Right cardiac atrium (tissue), 5 donors: Measurements from ENCODE around the gene OCA2. TPM values are rescaled to one million over a fixed set of nuclear protein-coding genes. Genes with fewer than 3 reads are reported as not detected.
"Not testable (repeated sequence)": the region's sequence is repeated elsewhere in the genome, so short reads cannot be mapped to it uniquely, and the experiment has no call there.

Source experiments
- ATAC-seq, 2 donors: fragments of 200-7000 bp; cut with Tn5 transposase; one replicate each; pipeline versions ENCODE4 v1.8.0 to v1.9.1; 2020; ENCODE audit warnings: moderate library complexity in 2 of 2, mild to moderate bottlenecking in 1 of 2
- DNase-seq, 3 donors: peaks; one replicate each; pipeline ENCODE4 v3.0.0-alpha.2; 2020
- H3K27ac ChIP-seq: one replicate; pipeline ENCODE4 v1.5.1; 2013; ENCODE audit warnings: mild to moderate bottlenecking, low read length, control low read depth, moderate library complexity
- H3K27me3 ChIP-seq: one replicate; pipeline ENCODE4 v1.6.1; 2013; ENCODE audit not compliant: control insufficient read depth, insufficient read depth
- H3K4me1 ChIP-seq: one replicate; pipeline ENCODE4 v1.6.1; 2013; ENCODE audit warnings: low read length; ENCODE audit not compliant: control insufficient read depth, insufficient read depth
- H3K4me3 ChIP-seq: one replicate; pipeline ENCODE4 v1.5.1; 2013; ENCODE audit warnings: low read length, control low read depth
- H3K9me3 ChIP-seq: one replicate; pipeline ENCODE4 v1.6.1; 2013; ENCODE audit warnings: low read length; ENCODE audit not compliant: control insufficient read depth
- WGBS: extraction: QIAGEN DNeasy Blood & Tissue Kit; methylation state at CpG from one replicate; pipeline ENCODE4 v1.1.7; 2013; 5-methylcytosine and 5-hydroxymethylcytosine counted together
- intact Hi-C, 4 donors: fragments of 100-400 bp; cut with DNase I; formaldehyde crosslinking; loops; one replicate each; pipeline versions ENCODE4 v1.11.0 to v1.14.0; 2022 to 2023
- polyA plus RNA-seq: library from polyadenylated mRNA; stranded (reverse); fragments of 200-250 nt; gene quantifications from one replicate; pipeline ENCODE4 v1.2.3, GENCODE V29; 2013
- total RNA-seq, 4 donors: library from RNA; stranded (reverse); fragmentation: NEBNext Ultra II Directional; extraction: Animal tissue kit (Norgen Biotek cat#: 25700); gene quantifications; one replicate each; pipeline ENCODE4 v1.2.1, GENCODE V29; 2021
- donor health status: healthy with polysubstance abuse.
- donor health status: DM: no; HTN: yes; CAD: no.
- donor health status: DM: no; HTN: no; CAD: no.
- donor health status: DM: no; HTN: yes; CAD: no; lungs with severe emphysema.
- donor health status: DM: yes; HTN: yes; CAD: no.

Gene OCA2
- total and polyA plus RNA-seq, 5 donors = 0.29 to 1.2 (median 0.50) TPM

DNA sequence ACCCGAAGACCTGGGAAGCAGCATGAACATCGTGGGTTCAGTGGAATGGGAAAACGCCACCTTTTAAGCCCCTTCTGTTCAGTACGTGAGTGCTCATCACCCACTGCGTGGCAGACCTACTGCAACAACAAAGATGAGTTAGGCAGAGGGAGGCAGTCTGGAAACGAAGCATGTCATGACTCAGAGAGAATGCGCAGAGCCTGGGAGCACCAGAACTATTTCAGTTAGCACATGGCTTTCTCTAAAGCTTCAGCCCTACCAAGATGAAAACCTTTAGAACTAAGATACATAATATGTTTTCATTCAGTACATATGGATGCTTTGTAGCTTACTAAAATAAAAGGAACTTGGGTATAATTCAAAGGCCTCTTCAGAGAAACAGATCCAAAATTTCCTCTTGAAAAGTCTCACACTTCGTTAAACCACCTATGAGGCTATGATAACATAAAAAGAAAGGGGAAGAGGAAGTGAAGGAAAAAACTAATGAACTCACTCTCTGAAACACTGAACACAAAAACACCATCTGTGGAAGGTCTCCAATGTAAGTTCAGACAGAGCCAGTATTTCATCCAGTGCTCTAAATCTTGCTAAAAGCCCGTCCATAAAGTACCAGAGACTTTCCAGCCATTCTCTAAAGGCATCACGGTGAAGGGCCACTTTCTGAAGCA is 140.1 kb downstream of the OCA2 start:
- Histone ChIP-seq H3K27me3 (no peaks in the 10 kb centered on the region), H3K4me1 (no peaks in the 10 kb centered on the region), H3K9me3 (no peaks in the 10 kb centered on the region), H3K27ac (no peak overlapping the region), H3K4me3 (no peak overlapping the region)
- intact Hi-C loops = no loop called here
- 70% methylated on average over 10 of the region's 10 CpGs for WGBS
- ATAC-seq = no peak
- DNase-seq = no peak

DNA sequence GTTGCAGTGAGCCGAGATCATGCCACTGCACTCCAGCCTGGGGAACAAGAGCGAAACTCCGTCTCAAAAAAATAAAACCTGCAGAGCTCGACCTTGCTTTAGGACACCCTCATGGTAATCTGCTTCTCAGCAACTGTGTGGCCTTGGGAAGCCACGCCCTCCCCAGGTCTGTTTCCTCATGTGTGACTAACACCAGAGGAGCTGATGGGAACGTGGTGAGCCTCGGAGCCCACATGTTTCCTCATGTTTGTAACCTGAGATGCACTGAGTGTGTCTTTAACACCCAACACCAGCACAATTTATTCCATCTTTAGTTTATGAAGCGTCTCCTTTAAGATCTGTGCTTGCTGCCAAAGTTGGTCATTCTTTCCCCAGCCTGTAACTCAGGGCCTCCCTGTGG is 142.8 kb downstream of the OCA2 start:
- ATAC-seq (no peak), DNase-seq (no peak)
- H3K27me3 ChIP-seq = no peaks in the 10 kb centered on the region
- H3K4me1 ChIP-seq = no peaks in the 10 kb centered on the region
- intact Hi-C loops = no loop called here
- H3K4me3 ChIP-seq = no peak overlapping the region
- no peaks in the 10 kb centered on the region for H3K9me3 ChIP-seq
- no peak overlapping the region for H3K27ac ChIP-seq
- WGBS = 69% methylated on average over 8 of the region's 8 CpGs

DNA sequence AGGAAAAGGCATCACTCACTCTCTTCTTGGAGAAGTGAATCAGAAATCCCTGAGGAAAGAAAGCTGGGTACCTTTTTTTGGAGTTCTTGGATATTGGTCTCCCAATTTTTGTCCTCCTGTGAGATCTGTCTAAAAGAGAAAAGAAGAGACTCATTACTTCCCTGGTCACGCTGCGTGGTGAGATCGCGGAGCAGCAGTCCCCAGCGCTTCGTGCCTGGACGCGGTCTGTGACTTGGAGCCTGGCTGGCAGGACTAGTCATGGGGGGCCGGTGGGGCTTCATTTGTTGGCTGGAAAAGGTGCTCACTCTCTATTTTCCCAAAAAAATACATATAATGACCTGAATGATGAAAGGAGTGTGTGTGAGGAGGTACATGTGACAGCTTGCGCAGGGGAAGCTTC is 144.0 kb downstream of the OCA2 start:
- intact Hi-C loops = no loop called here
- DNase-seq (no peak), ATAC-seq (no peak)
- no peaks in the 10 kb centered on the region for H3K4me1 ChIP-seq
- H3K27me3 ChIP-seq = no peaks in the 10 kb centered on the region
- no peak overlapping the region for H3K27ac ChIP-seq
- H3K9me3 ChIP-seq = no peaks in the 10 kb centered on the region
- 96% methylated on average over 10 of the region's 10 CpGs for WGBS
- H3K4me3 ChIP-seq = no peak overlapping the region

DNA sequence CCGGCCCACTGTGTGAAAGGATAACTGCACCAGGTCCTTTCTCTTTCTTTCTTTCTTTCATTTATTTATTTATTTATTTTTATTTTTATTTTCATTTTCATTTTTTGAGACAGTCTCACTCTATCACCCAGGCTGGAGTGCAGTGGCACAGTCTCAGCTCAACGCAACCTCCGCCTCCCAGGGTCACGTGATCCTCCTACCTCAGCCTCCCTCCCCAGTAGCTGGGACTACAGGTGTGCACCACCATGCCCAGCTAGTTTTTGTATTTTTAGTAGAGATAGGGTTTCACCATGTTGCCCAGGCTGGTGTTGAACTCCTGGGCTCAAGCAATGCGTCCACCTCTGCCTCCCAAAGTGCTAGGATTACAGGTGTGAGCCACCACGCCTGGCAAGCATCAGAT is 146.5 kb downstream of the OCA2 start:
- H3K27me3 ChIP-seq, intact Hi-C loops, ATAC-seq, H3K4me3 ChIP-seq, H3K9me3 ChIP-seq, H3K27ac ChIP-seq, DNase-seq, H3K4me1 ChIP-seq: not testable (repeated sequence)
- WGBS = 92% methylated on average over 6 of the region's 6 CpGs

DNA sequence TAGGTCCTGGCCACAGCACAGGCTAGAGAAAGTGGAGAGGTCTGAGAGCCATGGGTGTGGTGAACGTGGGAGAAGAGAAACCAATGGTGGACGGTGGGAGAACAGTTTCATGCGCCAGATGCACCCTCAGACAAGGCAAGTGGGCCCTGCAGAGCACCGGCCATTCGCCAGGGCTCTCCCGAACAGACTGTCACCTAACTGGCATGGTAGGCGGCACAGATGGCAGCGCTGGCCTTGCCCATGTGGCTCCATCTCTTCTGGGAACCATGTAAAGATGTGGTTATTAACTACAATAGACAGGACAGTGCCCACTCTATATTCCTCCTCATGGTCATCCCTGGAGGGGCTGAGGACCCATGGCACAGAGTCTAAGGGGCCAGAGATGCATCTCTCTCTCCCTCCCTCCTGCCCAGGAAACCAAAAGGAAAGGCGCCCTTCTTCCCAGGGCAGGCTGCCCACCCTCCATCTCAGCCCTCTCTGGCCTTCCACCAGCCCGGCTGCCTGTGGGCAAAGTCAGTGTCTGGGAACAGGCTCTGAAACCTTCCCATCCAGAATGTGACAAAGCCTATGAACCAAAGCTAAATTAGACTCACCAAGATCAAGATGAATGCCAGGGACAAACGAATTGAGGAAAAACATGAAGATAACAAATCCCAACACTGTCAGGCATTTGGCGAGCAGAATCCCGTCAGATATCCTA is 147.8 kb downstream of the OCA2 start:
- WGBS = 81% methylated on average over 13 of the region's 13 CpGs
- intact Hi-C loops = no loop called here
- H3K27me3 ChIP-seq = no peaks in the 10 kb centered on the region

DNA sequence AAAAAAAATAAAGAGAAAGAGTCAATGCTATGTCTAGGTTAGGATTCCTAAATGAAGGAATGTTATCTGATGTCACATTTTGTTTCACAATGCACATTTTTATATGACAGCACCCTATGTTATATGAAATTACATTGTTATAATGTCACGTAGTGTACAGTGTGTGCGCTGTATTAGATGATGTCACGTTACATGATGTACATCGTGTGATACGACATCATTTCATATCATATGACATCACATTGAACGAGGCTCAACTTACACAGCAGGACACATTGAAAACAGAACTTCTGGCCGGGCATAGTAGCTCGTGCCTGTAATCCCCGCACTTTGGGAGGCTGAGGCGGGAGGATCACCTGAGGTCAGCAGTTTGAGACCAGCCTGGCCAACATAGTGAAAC is 150.0 kb downstream of the OCA2 start:
- Histone ChIP-seq H3K4me1 (no peaks in the 10 kb centered on the region), H3K27me3 (no peaks in the 10 kb centered on the region), H3K4me3 (no peak overlapping the region), H3K27ac (no peak overlapping the region), H3K9me3 (no peaks in the 10 kb centered on the region)
- ATAC-seq (no peak), DNase-seq (no peak)
- 82% methylated on average over 10 of the region's 10 CpGs for WGBS
- intact Hi-C loops = no loop called here

More for the DNA sequence above, 147.8 kb downstream of the OCA2 start:
- no peak overlapping the region for H3K27ac ChIP-seq
- no peaks in the 10 kb centered on the region for H3K9me3 ChIP-seq
- no peak for ATAC-seq
- no peak overlapping the region for H3K4me3 ChIP-seq
- H3K4me1 ChIP-seq = no peaks in the 10 kb centered on the region
- no peak for DNase-seq

DNA sequence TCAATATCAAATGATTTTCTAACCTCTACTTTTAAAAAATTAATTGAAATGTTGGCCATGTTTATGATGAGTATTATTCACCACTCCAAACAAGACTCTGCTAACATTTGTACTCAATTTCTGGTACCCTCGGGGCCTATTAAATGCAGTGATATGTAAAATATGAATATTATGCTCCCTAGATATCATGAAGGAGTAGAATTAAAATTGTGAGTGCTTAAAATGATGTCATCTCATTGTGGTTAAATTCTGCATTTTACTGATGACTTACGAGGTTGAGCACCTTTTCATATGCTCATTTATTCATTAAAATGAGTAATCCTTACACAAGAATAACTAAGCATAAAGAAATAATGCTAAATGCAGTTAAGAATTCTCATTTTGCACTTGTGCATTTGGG is 159.9 kb downstream of the OCA2 start:
- H3K27me3 ChIP-seq = no peaks in the 10 kb centered on the region
- no peak for DNase-seq
- H3K9me3 ChIP-seq = no peaks in the 10 kb centered on the region
- no peak overlapping the region for H3K4me3 ChIP-seq
- no peak for ATAC-seq
- intact Hi-C loops = no loop called here
- no peak overlapping the region for H3K27ac ChIP-seq
- 76% methylated on average over 2 of the region's 2 CpGs for WGBS
- no peaks in the 10 kb centered on the region for H3K4me1 ChIP-seq

DNA sequence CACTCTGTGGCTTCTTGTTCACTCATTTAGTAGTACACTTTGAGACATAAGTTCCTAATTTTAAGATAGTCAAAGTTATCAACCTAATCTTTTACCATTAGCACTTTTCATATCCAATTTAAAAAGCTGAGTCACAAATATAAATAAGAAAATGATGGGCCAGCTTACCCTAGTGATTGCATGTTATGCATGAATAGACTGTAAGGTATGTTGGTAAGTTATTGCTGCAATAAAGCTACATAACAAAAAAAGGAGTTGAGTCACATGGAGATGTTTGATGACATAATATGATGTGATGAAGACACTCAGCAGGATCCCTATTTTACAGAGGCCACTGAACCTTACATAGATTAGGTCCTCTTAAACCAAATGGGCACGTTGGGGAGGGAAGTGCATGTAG is 161.3 kb downstream of the OCA2 start:
- intact Hi-C loops = no loop called here
- Histone ChIP-seq H3K4me3 (no peak overlapping the region), H3K27ac (no peak overlapping the region), H3K9me3 (peaks cover 2% of the 10 kb centered on the region), H3K27me3 (no peaks in the 10 kb centered on the region), H3K4me1 (no peaks in the 10 kb centered on the region)
- DNase-seq (no peak), ATAC-seq (no peak)
- 62% methylated on average over 1 of the region's 1 CpG for WGBS

DNA sequence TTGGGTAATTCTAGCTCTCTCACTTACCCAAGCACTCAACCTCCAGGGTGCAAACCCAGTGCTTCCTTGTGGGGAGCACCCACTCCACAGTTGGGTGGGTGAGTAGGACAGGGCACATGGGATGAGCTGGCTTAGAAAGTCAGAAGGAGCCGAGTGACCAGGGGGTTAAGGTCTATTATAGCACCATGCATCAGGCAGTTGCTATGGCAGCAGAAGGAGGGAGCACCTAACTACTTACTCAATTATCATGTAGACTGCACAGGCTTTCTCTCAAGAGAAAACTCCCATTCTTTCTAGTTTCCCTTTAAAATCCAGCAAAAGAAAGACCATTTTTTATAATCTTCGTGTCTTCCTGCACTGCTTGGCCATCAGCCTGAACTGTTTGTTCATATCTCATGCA is 163.0 kb downstream of the OCA2 start:
- Histone ChIP-seq H3K4me3 (no peak overlapping the region), H3K4me1 (no peaks in the 10 kb centered on the region), H3K9me3 (peaks cover 2% of the 10 kb centered on the region), H3K27me3 (no peaks in the 10 kb centered on the region), H3K27ac (no peak overlapping the region)
- DNase-seq = no peak
- ATAC-seq = no peak
- intact Hi-C loops = no loop called here
- 60% methylated on average over 2 of the region's 2 CpGs for WGBS

DNA sequence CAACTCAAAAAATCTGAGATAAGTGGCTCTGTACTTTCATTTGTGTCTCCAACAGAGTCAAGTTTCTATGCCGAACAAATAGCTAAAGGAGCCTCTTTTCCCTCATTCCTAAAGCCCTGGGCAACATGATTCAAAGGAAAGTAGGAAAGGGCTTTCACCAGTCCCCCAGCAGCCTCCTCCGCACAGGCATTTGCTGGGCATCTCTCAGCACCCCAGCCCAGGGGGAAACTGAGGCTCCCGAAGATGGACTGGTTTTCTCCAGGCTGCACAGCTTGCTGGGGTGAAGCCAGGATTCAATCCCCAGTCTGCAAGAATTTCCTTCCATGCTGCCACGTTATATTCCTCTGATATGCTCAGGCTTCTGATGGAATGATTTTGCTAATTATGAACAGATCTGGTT is 163.8 kb downstream of the OCA2 start:
- WGBS = 65% methylated on average over 4 of the region's 4 CpGs
- H3K27ac ChIP-seq = no peak overlapping the region
- peaks cover 2% of the 10 kb centered on the region for H3K9me3 ChIP-seq
- DNase-seq = no peak
- no peaks in the 10 kb centered on the region for H3K4me1 ChIP-seq
- no peak overlapping the region for H3K4me3 ChIP-seq
- ATAC-seq = no peak
- no peaks in the 10 kb centered on the region for H3K27me3 ChIP-seq
- intact Hi-C loops = no loop called here

DNA sequence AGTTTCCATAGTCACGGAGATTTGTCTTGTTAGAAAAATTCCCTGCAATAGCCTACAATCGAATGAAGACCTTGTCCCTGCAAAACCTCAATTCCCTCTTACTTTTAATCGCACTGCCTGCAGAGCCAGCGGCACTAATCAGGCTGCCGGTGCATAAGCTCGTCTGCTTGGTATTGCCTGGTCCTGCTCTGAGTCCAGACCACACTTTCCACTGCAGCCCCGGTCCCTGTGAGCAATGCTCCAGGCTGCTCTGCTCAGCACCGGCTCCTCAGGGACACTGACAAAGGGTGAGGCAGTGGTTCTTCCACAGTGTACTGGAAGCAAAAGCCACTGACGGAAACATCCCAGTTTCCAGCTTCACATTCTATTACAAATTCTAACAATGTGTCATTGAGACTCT is 164.3 kb downstream of the OCA2 start:
- DNase-seq (no peak), ATAC-seq (no peak)
- H3K27me3 ChIP-seq = no peaks in the 10 kb centered on the region
- H3K4me3 ChIP-seq = no peak overlapping the region
- no peaks in the 10 kb centered on the region for H3K4me1 ChIP-seq
- no peak overlapping the region for H3K27ac ChIP-seq
- 55% methylated on average over 9 of the region's 9 CpGs for WGBS
- H3K9me3 ChIP-seq = peaks cover 2% of the 10 kb centered on the region
- intact Hi-C loops = no loop called here
